MCF 10A (cell line): ENCODE data around the gene ATP2C1. TPM values are rescaled to one million over a fixed set of nuclear protein-coding genes. Genes with fewer than 3 reads are reported as not detected.

Experiments
- BruUV-seq: library from RNA; stranded (reverse); fragments of 400-500 nt; replicated peaks from 2 replicates; lab custom pipeline; 2021; lab: Mats Ljungman, UMichigan
- CTCF ChIA-PET: fragments of 300-600 bp; sonication (Branson Sonifier 250); formaldehyde crosslinking; extraction: SDS; loops from one replicate; lab custom pipeline; 2021; ENCODE audit warnings: antibody characterized with exemption, inconsistent platforms; lab: Yijun Ruan, JAX
- POLR2A ChIA-PET: fragments of 300-600, 350-650 bp; sonication (Branson Sonifier 250); formaldehyde crosslinking; extraction: SDS; loops from one replicate; lab custom pipeline; 2020; ENCODE audit warnings: antibody characterized with exemption, inconsistent platforms; lab: Yijun Ruan, JAX
- DNase-seq: peaks from one replicate; pipeline ENCODE4 v3.0.0-alpha.2; 2018; ENCODE audit not compliant: unreplicated experiment
- H3K27ac Mint-ChIP-seq: one replicate; pipeline ENCODE4 v1.8.0; 2022; ENCODE audit warnings: mild to moderate bottlenecking, low read depth, mixed read lengths; ENCODE audit not compliant: unreplicated experiment
- H3K27me3 Mint-ChIP-seq: one replicate; pipeline ENCODE4 v1.8.0; 2022; ENCODE audit warnings: mixed read lengths; ENCODE audit not compliant: insufficient read depth, unreplicated experiment
- H3K36me3 Mint-ChIP-seq: one replicate; pipeline ENCODE4 v1.8.0; 2022; ENCODE audit warnings: mild to moderate bottlenecking, moderate library complexity, mixed read lengths; ENCODE audit not compliant: insufficient read depth, unreplicated experiment
- H3K4me1 Mint-ChIP-seq: one replicate; pipeline ENCODE4 v1.8.0; 2022; ENCODE audit warnings: mixed read lengths; ENCODE audit not compliant: insufficient read depth, unreplicated experiment
- H3K4me3 Mint-ChIP-seq: one replicate; pipeline ENCODE4 v1.8.0; 2022; ENCODE audit warnings: mild to moderate bottlenecking, moderate library complexity, mixed read lengths; ENCODE audit not compliant: unreplicated experiment
- H3K9me3 Mint-ChIP-seq: one replicate; pipeline ENCODE4 v1.8.0; 2022; ENCODE audit warnings: mixed read lengths; ENCODE audit not compliant: unreplicated experiment
- intact Hi-C: fragments of 100-400 bp; cut with micrococcal nuclease; formaldehyde crosslinking; loops from 2 replicates; pipeline ENCODE4 v1.14.1; 2022
- total RNA-seq: library from RNA; stranded (reverse); gene quantifications from 2 replicates; pipeline ENCODE4 v1.2.3, GENCODE V29; 2022
- TF ChIP-seq, protein P1 (sequence below): fragments of 200-600 bp; IDR thresholded peaks from one replicate; pipeline ENCODE4 v1.8.0; 2022; ENCODE audit warnings: antibody characterized with exemption, mild to moderate bottlenecking; ENCODE audit not compliant: unreplicated experiment

The ATP2C1 gene
- total RNA-seq, 1 experiment from 2014 or later = 52.7 TPM

- ChIA-PET CTCF (no interaction called here), POLR2A (interaction anchor here (1.0 to 1.6 kb wide), 2 partner anchors 19 to 47 kb away, joined by 3 to 4 read pairs; partner anchors contain the start of genes ASTE1 and NEK11)
- Mint-ChIP-seq H3K4me1 (no peaks in the 10 kb centered on the region), H3K27ac (no peak overlapping the region), H3K9me3 (no peaks in the 10 kb centered on the region), H3K36me3 (peaks cover 21% of the 10 kb centered on the region), H3K4me3 (no peak overlapping the region), H3K27me3 (no peaks in the 10 kb centered on the region)
- TF ChIP-seq, protein P1, sequence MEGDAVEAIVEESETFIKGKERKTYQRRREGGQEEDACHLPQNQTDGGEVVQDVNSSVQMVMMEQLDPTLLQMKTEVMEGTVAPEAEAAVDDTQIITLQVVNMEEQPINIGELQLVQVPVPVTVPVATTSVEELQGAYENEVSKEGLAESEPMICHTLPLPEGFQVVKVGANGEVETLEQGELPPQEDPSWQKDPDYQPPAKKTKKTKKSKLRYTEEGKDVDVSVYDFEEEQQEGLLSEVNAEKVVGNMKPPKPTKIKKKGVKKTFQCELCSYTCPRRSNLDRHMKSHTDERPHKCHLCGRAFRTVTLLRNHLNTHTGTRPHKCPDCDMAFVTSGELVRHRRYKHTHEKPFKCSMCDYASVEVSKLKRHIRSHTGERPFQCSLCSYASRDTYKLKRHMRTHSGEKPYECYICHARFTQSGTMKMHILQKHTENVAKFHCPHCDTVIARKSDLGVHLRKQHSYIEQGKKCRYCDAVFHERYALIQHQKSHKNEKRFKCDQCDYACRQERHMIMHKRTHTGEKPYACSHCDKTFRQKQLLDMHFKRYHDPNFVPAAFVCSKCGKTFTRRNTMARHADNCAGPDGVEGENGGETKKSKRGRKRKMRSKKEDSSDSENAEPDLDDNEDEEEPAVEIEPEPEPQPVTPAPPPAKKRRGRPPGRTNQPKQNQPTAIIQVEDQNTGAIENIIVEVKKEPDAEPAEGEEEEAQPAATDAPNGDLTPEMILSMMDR = no peak
- DNase-seq = no peak
- intact Hi-C loops = no loop called here
- no TSS peak for BruUV-seq
Observed at GRCh38 chr3:130979117-130979516, 85.2 kb downstream of the ATP2C1 start.

DNA sequence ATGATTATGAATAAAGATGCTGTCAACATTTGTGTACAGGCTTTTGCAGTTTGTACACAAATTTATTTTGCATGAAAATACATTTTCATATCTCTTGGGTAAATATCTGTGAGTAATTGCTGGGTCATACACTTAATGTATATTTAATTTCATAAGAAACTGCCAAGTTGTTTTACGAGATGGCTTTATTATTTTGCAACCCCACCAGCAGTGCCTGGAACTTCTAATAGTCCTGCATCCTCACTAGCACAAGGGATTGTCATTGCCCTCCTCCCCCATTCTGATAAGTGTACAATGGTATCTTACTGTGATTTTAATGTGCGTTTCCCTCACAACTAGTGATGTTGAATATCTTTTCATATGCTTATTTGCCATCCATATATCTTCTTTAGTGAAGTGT is 87.6 kb downstream of the ATP2C1 start:
- no peaks in the 10 kb centered on the region for H3K9me3 Mint-ChIP-seq
- DNase-seq = no peak
- no peaks in the 10 kb centered on the region for H3K4me1 Mint-ChIP-seq
- intact Hi-C loops = no loop called here
- no TSS peak for BruUV-seq
- H3K4me3 Mint-ChIP-seq = no peak overlapping the region
- H3K27ac Mint-ChIP-seq = no peak overlapping the region
- no peaks in the 10 kb centered on the region for H3K27me3 Mint-ChIP-seq
- ChIA-PET CTCF (no interaction called here), POLR2A (no interaction called here)
- TF ChIP-seq, protein P1 = no peak
- peaks cover 14% of the 10 kb centered on the region for H3K36me3 Mint-ChIP-seq

GRCh38 chr3:130990282-130990681 is 96.4 kb downstream of the ATP2C1 start:
- CTCF ChIA-PET = no interaction called here
- H3K27ac Mint-ChIP-seq = no peak overlapping the region
- POLR2A ChIA-PET = no interaction called here
- DNase-seq = no peak
- peaks cover 28% of the 10 kb centered on the region for H3K36me3 Mint-ChIP-seq
- no peak overlapping the region for H3K4me3 Mint-ChIP-seq
- TF ChIP-seq, protein P1 = no peak
- H3K4me1 Mint-ChIP-seq = no peaks in the 10 kb centered on the region
- no peaks in the 10 kb centered on the region for H3K27me3 Mint-ChIP-seq
- intact Hi-C loops = no loop called here
- no TSS peak for BruUV-seq
- no peaks in the 10 kb centered on the region for H3K9me3 Mint-ChIP-seq

DNA sequence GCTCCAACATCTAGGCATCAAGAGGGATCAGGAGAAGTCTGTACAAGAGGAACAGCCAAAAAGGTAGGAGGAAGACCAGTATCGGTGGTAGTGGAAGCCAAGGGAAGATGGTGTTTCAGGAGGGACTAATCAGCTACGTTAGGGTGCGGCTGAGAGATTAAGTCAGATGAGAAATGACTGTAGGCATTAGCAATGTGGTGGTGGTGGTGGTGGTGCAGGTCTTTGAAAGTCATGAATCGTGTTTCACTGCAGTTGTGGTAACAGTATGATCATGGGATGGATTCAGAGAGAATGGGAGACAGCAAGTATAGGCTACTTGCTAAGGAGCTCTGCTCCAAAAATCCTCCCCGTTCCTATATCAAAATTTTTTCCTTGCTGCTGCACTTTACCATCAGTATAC is 97.2 kb downstream of the ATP2C1 start:
- CTCF ChIA-PET = no interaction called here

More for the DNA sequence above, 97.2 kb downstream of the ATP2C1 start:
- BruUV-seq = no TSS peak
- Mint-ChIP-seq H3K4me1 (no peaks in the 10 kb centered on the region), H3K4me3 (no peak overlapping the region), H3K27me3 (no peaks in the 10 kb centered on the region), H3K36me3 (peaks cover 34% of the 10 kb centered on the region), H3K9me3 (no peaks in the 10 kb centered on the region), H3K27ac (no peak overlapping the region)
- intact Hi-C loops = no loop called here
- POLR2A ChIA-PET = no interaction called here
- no peak for DNase-seq
- TF ChIP-seq, protein P1 = no peak
